ENCODE measurements around the gene ACVR1. TPM values are rescaled to one million over a fixed set of nuclear protein-coding genes. Genes with fewer than 3 reads are reported as not detected.

The ACVR1 gene
- total and polyA plus RNA-seq, 9 of the 15 experiments (the other 6 are each of a cell fraction or from before 2014, with no cell fraction given): 3.8 to 14.3 (median 6.9) TPM

- TF ChIP-seq CTCFL (IDR thresholded peaks at IDR 0.05; ENCODE audit: borderline replicate concordance, insufficient read depth, low read depth, low read length, poor library complexity, severe bottlenecking): no peak
- no peak for TF ChIP-seq ADNP (tag; IDR thresholded peaks at IDR 0.05)
- TF ChIP-seq ZNF395 (CRISPR knock-in tag; IDR thresholded peaks at IDR 0.05): no peak
- peak; percentile 17; the same call in 1 of the 2 replicates for TF ChIP-seq L3MBTL2 (IDR thresholded peaks at IDR 0.05)
- no peak for TF ChIP-seq SIN3B (IDR thresholded peaks at IDR 0.05; ENCODE audit: low read depth)
- TF ChIP-seq BRCA1 (IDR thresholded peaks at IDR 0.05): no peak
- no peak for TF ChIP-seq BRCA1 (CRISPR knock-in tag; IDR thresholded peaks at IDR 0.05)
- no peak for TF ChIP-seq TSHZ1 (CRISPR knock-in tag; IDR thresholded peaks at IDR 0.05)
- no peak for TF ChIP-seq RFX5 (IDR thresholded peaks at IDR 0.05; ENCODE audit: low read depth, low read length)
- TF ChIP-seq ZBTB26 (CRISPR knock-in tag; IDR thresholded peaks at IDR 0.05): no peak
- no peak for TF ChIP-seq TCF15 (CRISPR knock-in tag; IDR thresholded peaks at IDR 0.05)
- no peak for TF ChIP-seq ZNF239 (CRISPR knock-in tag; IDR thresholded peaks at IDR 0.05)
- TF ChIP-seq ZBTB43 (CRISPR knock-in tag; IDR thresholded peaks at IDR 0.05): no peak
- no peak for TF ChIP-seq ZNF740 (CRISPR knock-in tag; IDR thresholded peaks at IDR 0.05)
- no peak for TF ChIP-seq ZNF740 (tag; IDR thresholded peaks at IDR 0.05)
- TF ChIP-seq MAFK (IDR thresholded peaks at IDR 0.05; ENCODE audit: low read length): no peak
Observed at GRCh38 chr2:157899125-157899839, 23.2 kb upstream of the ACVR1 start (continued).

Measured in K562 (cell line).